NCI-H146 treated with DMSO at 0.1 percent for 48 hours (cell line): Measurements from ENCODE around the gene PHB1.

Experiments used
- DNase-seq: peaks from one replicate; lab custom pipeline; 2025; ENCODE audit not compliant: unreplicated experiment; lab: John Stamatoyannopoulos, UW

The PHB1 gene

DNA sequence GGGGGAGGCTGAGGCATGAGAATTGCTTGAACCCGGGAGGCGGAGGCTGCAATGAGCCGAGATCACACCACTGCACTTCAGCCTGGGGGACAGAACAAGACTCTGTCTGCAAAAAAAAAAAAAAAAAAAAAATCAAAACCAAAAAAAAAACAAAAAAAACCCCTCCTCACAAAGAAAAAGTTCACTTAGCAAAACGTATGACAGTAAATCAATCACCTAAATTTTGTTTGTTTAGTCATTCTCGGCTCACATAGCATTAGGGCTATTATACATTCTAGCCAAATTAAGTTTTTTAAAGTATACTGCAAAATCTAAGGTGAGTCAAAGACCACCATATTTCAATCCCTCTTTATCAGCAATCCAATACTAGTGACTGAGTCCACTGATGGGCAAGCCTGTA, 58.4 kb downstream of the PHB1 start:
- no peak for DNase-seq
